HCT116 (cell line): ENCODE data around the gene OTOP3. TPM values are rescaled to one million over a fixed set of nuclear protein-coding genes. Genes with fewer than 3 reads are reported as not detected.

Source experiments
- ATAC-seq: fragments of 200-7000 bp; cut with Tn5 transposase; 2 replicates; pipeline ENCODE4 v1.9.1; 2020; ENCODE audit warnings: mild to moderate bottlenecking, moderate library complexity
- BruUV-seq: library from RNA; stranded (reverse); fragments of 400-500 nt; replicated peaks from 2 replicates; lab custom pipeline; 2021; lab: Mats Ljungman, UMichigan
- CTCF ChIA-PET: fragments of 300-600 bp; sonication (Branson Sonifier 250); formaldehyde crosslinking; loops from one replicate; lab custom pipeline; 2021; ENCODE audit warnings: antibody characterized with exemption; lab: Charles Lee
- POLR2A ChIA-PET: fragments of 300-600, 350-600 bp; sonication (Branson Sonifier 250); formaldehyde crosslinking; loops from one replicate; lab custom pipeline; 2021; ENCODE audit warnings: antibody characterized with exemption; lab: Charles Lee
- RAD21 ChIA-PET, 2 experiments: fragments of 300-600 bp; sonication (Branson Sonifier 250); formaldehyde crosslinking; loops; one replicate each; lab custom pipeline; 2023; ENCODE audit warnings: low total read pairs in 2 of 2; ENCODE audit not compliant: uncharacterized antibody in 2 of 2, unreplicated experiment in 2 of 2, low non-redundant PET in 1 of 2; lab: Charles Lee
- DNase-seq: peaks from one replicate; pipeline ENCODE4 v3.0.0-alpha.2; 2010; ENCODE audit warnings: low read depth, low spot score
- H2AFZ ChIP-seq: fragments of 200-600 bp; shearing (Covaris generic), sonication (generic); 2 replicates; pipeline ENCODE4 v1.6.1; 2017; ENCODE audit warnings: low read depth, mixed run types, mixed read lengths, antibody characterized with exemption, low read length; ENCODE audit not compliant: poor library complexity, severe bottlenecking
- H3K27ac ChIP-seq: 2 replicates; pipeline ENCODE4 v1.5.1; 2012; ENCODE audit warnings: low read depth, low read length
- H3K27me3 ChIP-seq: fragments of 200-600 bp; sonication (generic); 2 replicates; pipeline ENCODE4 v1.6.1; 2016; ENCODE audit warnings: mixed run types, low read length, mixed read lengths; ENCODE audit not compliant: insufficient read depth
- H3K36me3 ChIP-seq, 2 experiments: fragments of 200-500 bp in 1 of 2; fragments of 200-600 bp in 1 of 2; sonication (Bioruptor generic) in 1 of 2; sonication (generic) in 1 of 2; 2 replicates each; pipeline versions ENCODE4 v1.5.1 to v1.6.1; 2014 to 2016; ENCODE audit warnings: low read length in 2 of 2, inconsistent platforms in 1 of 2, mixed read lengths in 1 of 2, mixed run types in 1 of 2; ENCODE audit not compliant: insufficient read depth in 2 of 2, control insufficient read depth in 1 of 2
- H3K4me1 ChIP-seq, 2 experiments: fragments of 200-600 bp in 1 of 2; sonication (generic) in 1 of 2; 2 replicates each; pipeline versions ENCODE4 v1.5.1 to v1.6.1; 2012 to 2017; ENCODE audit warnings: low read length in 2 of 2, inconsistent platforms in 1 of 2, mild to moderate bottlenecking in 1 of 2, mixed read lengths in 1 of 2, mixed run types in 1 of 2, moderate library complexity in 1 of 2; ENCODE audit not compliant: insufficient read depth in 2 of 2, control insufficient read depth in 1 of 2
- H3K4me2 ChIP-seq: fragments of 200-600 bp; sonication (generic); 2 replicates; pipeline ENCODE4 v1.6.1; 2017; ENCODE audit warnings: mixed run types, low read length, mixed read lengths
- H3K4me3 ChIP-seq, 2 experiments: fragments of 200-600 bp in 1 of 2; sonication (generic) in 1 of 2; replicated peaks in 1 of 2; 2 replicates each; pipeline ENCODE4 v1.5.1; 2011 to 2016; ENCODE audit warnings: low read length in 2 of 2, control low read depth in 1 of 2, low read depth in 1 of 2, mild to moderate bottlenecking in 1 of 2, mixed read lengths in 1 of 2, mixed run types in 1 of 2
- H3K79me2 ChIP-seq: fragments of 200-600 bp; sonication (generic); 2 replicates; pipeline ENCODE4 v1.6.1; 2017; ENCODE audit warnings: mild to moderate bottlenecking, mixed run types, low read length, moderate library complexity, mixed read lengths; ENCODE audit not compliant: insufficient read depth
- H3K9ac ChIP-seq: fragments of 200-600 bp; sonication (generic); 2 replicates; pipeline ENCODE4 v1.6.1; 2016; ENCODE audit warnings: low read length, mixed read lengths
- H3K9me2 ChIP-seq: fragments of 200-600 bp; sonication (generic), shearing (Covaris generic); 2 replicates; pipeline ENCODE4 v1.6.1; 2017; ENCODE audit warnings: mixed run types, mild to moderate bottlenecking, moderate library complexity; ENCODE audit not compliant: insufficient read depth
- H3K9me3 ChIP-seq, 2 experiments: fragments of 200-500 bp in 1 of 2; fragments of 200-600 bp in 1 of 2; sonication (Bioruptor generic) in 1 of 2; sonication (generic) in 1 of 2; 2 replicates each; pipeline ENCODE4 v1.6.1; 2014 to 2017; ENCODE audit warnings: low read length in 2 of 2, mixed read lengths in 2 of 2, inconsistent platforms in 1 of 2, low read depth in 1 of 2, mild to moderate bottlenecking in 1 of 2, mixed run types in 1 of 2, moderate library complexity in 1 of 2; ENCODE audit not compliant: control insufficient read depth in 1 of 2, insufficient read depth in 1 of 2
- H4K20me1 ChIP-seq: fragments of 200-600 bp; sonication (generic), shearing (Covaris generic); 2 replicates; pipeline ENCODE4 v1.6.1; 2017; ENCODE audit warnings: mixed run types, mild to moderate bottlenecking, moderate library complexity; ENCODE audit not compliant: insufficient read depth
- CEBPB ChIP-seq: IDR thresholded peaks from 2 replicates; pipeline ENCODE4 v1.6.1; 2012; ENCODE audit warnings: low read depth
- CTCF ChIP-seq, 3 experiments: fragments of 200-600 bp in 1 of 3; sonication (generic) in 1 of 3; IDR thresholded peaks in 2 of 3; conservative IDR thresholded peaks in 1 of 3; 2 replicates each; pipeline ENCODE4 v1.5.1; 2012 to 2017; ENCODE audit warnings: low read depth in 2 of 3, low read length in 2 of 3, antibody characterized with exemption in 1 of 3, borderline replicate concordance in 1 of 3, control low read depth in 1 of 3, mild to moderate bottlenecking in 1 of 3, mixed read lengths in 1 of 3, mixed run types in 1 of 3, moderate library complexity in 1 of 3; ENCODE audit not compliant: insufficient read depth in 1 of 3
- EZH2phosphoT487 ChIP-seq: fragments of 200-600 bp; IDR thresholded peaks from 2 replicates; pipeline ENCODE4 v1.6.1; 2018; ENCODE audit warnings: antibody characterized with exemption, borderline replicate concordance
- FOSL1 ChIP-seq: IDR thresholded peaks from 2 replicates; pipeline ENCODE4 v1.6.1; 2012; ENCODE audit warnings: low read depth
- MAX ChIP-seq: IDR thresholded peaks from 2 replicates; pipeline ENCODE4 v1.6.1; 2012
- POLR2AphosphoS5 ChIP-seq: IDR thresholded peaks from 2 replicates; pipeline ENCODE4 v1.6.1; 2011; ENCODE audit warnings: mild to moderate bottlenecking, low read depth, low read length, moderate library complexity
- RAD21 ChIP-seq: IDR thresholded peaks from 2 replicates; pipeline ENCODE4 v1.6.1; 2012; ENCODE audit warnings: low read depth, mild to moderate bottlenecking
- SP1 ChIP-seq: IDR thresholded peaks from 2 replicates; pipeline ENCODE4 v1.6.1; 2012; ENCODE audit warnings: low read depth
- SRF ChIP-seq: IDR thresholded peaks from 2 replicates; pipeline ENCODE4 v1.6.1; 2012; ENCODE audit warnings: low read depth
- TCF7L2 ChIP-seq: IDR thresholded peaks from 2 replicates; pipeline ENCODE4 v1.7.0; 2011; ENCODE audit warnings: borderline replicate concordance, inconsistent platforms; ENCODE audit not compliant: insufficient read depth, insufficient read length; ENCODE audit errors: extremely low read depth
- intact Hi-C: fragments of 100-400 bp; cut with micrococcal nuclease; formaldehyde crosslinking; loops from 2 replicates; pipeline ENCODE4 v1.10.0; 2022
- total RNA-seq: library from RNA; stranded (reverse); gene quantifications from one replicate; pipeline ENCODE4 v1.2.1, GENCODE V29; 2021; ENCODE audit not compliant: unreplicated experiment
- TF ChIP-seq, protein P1 (sequence below): IDR thresholded peaks from 2 replicates; pipeline ENCODE4 v1.6.1; 2012; ENCODE audit warnings: low read depth

OTOP3 gene
- total RNA-seq, 1 experiment from 2014 or later = not detected

- H3K4me2 ChIP-seq = no peak overlapping the region
- intact Hi-C loops = no loop called here
- H3K79me2 ChIP-seq = no peaks in the 10 kb centered on the region
- TF ChIP-seq EZH2phosphoT487 (no peak), SRF (no peak), POLR2AphosphoS5 (no peak), RAD21 (no peak), SP1 (no peak), CTCF (IDR thresholded peaks at IDR 0.05 in 2 of 3, conservative IDR thresholded peaks at IDR 0.05 in 1 of 3; ENCODE audit: borderline replicate concordance in 1 of 3, insufficient read depth in 1 of 3, low read depth in 2 of 3, low read length in 2 of 3) (no peak), FOSL1 (no peak), MAX (no peak), TCF7L2 (no peak), CEBPB (no peak)
- TF ChIP-seq, protein P1, sequence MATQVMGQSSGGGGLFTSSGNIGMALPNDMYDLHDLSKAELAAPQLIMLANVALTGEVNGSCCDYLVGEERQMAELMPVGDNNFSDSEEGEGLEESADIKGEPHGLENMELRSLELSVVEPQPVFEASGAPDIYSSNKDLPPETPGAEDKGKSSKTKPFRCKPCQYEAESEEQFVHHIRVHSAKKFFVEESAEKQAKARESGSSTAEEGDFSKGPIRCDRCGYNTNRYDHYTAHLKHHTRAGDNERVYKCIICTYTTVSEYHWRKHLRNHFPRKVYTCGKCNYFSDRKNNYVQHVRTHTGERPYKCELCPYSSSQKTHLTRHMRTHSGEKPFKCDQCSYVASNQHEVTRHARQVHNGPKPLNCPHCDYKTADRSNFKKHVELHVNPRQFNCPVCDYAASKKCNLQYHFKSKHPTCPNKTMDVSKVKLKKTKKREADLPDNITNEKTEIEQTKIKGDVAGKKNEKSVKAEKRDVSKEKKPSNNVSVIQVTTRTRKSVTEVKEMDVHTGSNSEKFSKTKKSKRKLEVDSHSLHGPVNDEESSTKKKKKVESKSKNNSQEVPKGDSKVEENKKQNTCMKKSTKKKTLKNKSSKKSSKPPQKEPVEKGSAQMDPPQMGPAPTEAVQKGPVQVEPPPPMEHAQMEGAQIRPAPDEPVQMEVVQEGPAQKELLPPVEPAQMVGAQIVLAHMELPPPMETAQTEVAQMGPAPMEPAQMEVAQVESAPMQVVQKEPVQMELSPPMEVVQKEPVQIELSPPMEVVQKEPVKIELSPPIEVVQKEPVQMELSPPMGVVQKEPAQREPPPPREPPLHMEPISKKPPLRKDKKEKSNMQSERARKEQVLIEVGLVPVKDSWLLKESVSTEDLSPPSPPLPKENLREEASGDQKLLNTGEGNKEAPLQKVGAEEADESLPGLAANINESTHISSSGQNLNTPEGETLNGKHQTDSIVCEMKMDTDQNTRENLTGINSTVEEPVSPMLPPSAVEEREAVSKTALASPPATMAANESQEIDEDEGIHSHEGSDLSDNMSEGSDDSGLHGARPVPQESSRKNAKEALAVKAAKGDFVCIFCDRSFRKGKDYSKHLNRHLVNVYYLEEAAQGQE = no peak
- H3K27ac ChIP-seq = no peak overlapping the region
- H3K4me1 ChIP-seq = peaks cover 2 to 16% of the 10 kb centered on the region in 2 experiments; a peak in 3 of 4 replicates
- no peak overlapping the region for H2AFZ ChIP-seq
- DNase-seq (no peak), ATAC-seq (no peak)
- H3K4me3 ChIP-seq = no peak overlapping the region
- H3K27me3 ChIP-seq = no peaks in the 10 kb centered on the region
- H3K9me2 ChIP-seq = no peaks in the 10 kb centered on the region
- no TSS peak for BruUV-seq
- POLR2A ChIA-PET = interaction anchor here (1.1 kb wide), 1 partner anchor 79 kb away, joined by 3 read pairs; no protein-coding TSS in a partner anchor
- no peak overlapping the region for H3K9ac ChIP-seq
- no peaks in the 10 kb centered on the region for H4K20me1 ChIP-seq
- H3K36me3 ChIP-seq = no peaks in the 10 kb centered on the region
- CTCF ChIA-PET = no interaction called here
- RAD21 ChIA-PET = interaction anchor here in 1 of 2 experiments (1.2 kb wide), 1 partner anchor 19 kb away, joined by 3 read pairs; the partner anchor contains the start of gene HID1
- no peaks in the 10 kb centered on the region for H3K9me3 ChIP-seq
Observed at GRCh38 chr17:74953134-74953687, 17.5 kb downstream of the OTOP3 start.
